Thyroid gland (tissue), 4 donors: ENCODE data around the gene LRP10.

Experiments
- POLR2A ChIP-seq, 2 donors: fragments of 450-650 bp; IDR thresholded peaks; one replicate each; pipeline ENCODE4 v1.6.1; 2017; ENCODE audit warnings: antibody characterized with exemption in 2 of 2, mild to moderate bottlenecking in 2 of 2, moderate library complexity in 1 of 2
- TF ChIP-seq, protein P1 (sequence below), 6 experiments: fragments of 200-600 bp in 3 of 6; fragments of 450-650 bp in 3 of 6; sonication (generic) in 3 of 6; IDR thresholded peaks; one replicate each; pipeline ENCODE4 v1.5.1; 2016 to 2019; ENCODE audit warnings: antibody characterized with exemption in 6 of 6, mild to moderate bottlenecking in 2 of 6, inconsistent platforms in 1 of 6, moderate library complexity in 1 of 6

DNA sequence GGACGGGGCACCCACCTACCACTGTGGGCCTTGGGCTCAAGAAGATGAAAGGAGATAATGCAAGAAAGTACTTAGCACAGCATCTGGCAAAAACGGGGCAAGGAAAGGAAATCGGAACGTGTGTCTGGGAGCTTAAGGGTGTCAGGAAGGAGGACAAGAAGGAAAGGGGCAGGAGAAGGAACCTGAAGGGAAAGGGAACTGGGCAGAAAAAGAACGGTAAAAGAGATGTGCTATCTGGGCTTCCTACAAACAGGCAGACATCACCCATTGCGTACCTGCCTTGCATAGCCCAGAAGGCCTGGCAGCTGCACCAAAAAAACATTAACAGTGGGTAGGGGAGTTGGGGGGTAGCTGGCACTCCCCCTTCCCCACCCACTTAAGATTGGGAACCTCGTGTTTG lies 10.5 kb downstream of the LRP10 start:
- TF ChIP-seq, protein P1, sequence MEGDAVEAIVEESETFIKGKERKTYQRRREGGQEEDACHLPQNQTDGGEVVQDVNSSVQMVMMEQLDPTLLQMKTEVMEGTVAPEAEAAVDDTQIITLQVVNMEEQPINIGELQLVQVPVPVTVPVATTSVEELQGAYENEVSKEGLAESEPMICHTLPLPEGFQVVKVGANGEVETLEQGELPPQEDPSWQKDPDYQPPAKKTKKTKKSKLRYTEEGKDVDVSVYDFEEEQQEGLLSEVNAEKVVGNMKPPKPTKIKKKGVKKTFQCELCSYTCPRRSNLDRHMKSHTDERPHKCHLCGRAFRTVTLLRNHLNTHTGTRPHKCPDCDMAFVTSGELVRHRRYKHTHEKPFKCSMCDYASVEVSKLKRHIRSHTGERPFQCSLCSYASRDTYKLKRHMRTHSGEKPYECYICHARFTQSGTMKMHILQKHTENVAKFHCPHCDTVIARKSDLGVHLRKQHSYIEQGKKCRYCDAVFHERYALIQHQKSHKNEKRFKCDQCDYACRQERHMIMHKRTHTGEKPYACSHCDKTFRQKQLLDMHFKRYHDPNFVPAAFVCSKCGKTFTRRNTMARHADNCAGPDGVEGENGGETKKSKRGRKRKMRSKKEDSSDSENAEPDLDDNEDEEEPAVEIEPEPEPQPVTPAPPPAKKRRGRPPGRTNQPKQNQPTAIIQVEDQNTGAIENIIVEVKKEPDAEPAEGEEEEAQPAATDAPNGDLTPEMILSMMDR (IDR thresholded peaks at IDR 0.05) = no peak
- TF ChIP-seq POLR2A (IDR thresholded peaks at IDR 0.05) = no peak
